GM12801 (cell line): Measurements from ENCODE around the gene PDSS2.

ENCODE experiments used
- CTCF ChIP-seq: IDR thresholded peaks from one replicate; pipeline ENCODE4 v1.5.1; 2011; ENCODE audit warnings: control low read depth; ENCODE audit not compliant: insufficient read length; ENCODE audit errors: extremely low read depth

The PDSS2 gene

GRCh38 chr6:107215334-107215733 lies 244.0 kb downstream of the PDSS2 start:
- TF ChIP-seq CTCF: no peak

DNA sequence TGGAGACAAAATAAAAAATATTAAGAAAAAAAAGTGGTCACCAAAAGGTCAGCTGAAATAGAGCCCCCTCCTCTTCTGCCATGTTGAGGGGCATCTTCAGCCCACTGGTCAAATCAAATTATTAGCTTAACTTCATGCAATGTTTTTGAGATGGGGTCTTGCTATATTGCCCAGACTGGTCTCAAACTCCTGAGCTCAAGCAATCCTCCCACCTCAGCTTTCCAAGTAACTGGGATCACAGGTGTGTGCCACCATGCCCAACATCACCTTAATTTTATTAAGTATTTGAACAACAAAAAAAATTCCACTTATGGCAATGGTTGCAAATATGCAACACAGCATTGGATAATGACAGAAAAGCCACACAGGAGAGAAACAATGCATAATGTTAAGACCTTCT lies 244.7 kb downstream of the PDSS2 start:
- no peak for TF ChIP-seq CTCF

- no peak for TF ChIP-seq CTCF
These were observed 249.7 kb downstream of the PDSS2 start for GRCh38 chr6:107209406-107210305.

DNA sequence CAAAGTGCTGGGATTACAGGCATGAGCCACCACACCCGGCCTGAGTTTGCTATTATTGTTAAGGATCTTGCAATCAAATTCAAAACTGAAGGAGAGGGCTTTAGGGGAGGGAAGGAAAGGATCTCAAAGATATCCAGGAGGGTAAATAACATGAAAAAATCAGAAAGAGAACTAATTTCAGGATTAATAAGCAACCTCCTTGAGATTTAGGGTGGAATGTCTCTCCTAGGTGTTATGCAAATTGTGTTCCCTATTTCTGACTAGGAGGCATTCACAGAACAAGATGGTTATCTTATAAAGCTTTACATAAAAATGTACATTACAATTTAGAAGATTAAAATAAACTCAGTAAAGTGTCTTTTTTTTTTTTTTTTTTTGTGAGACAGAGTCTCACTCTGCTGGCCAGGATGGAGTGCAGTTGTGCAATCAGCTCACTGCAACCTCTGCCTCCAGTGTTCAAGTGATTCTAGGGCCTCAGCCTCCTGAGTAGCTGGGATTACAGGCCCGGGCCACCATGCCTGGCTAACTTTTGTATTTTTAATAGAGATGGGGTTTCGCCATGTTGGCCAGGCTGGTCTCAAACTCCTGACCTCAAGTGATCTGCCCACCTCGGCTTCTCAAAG lies 252.0 kb downstream of the PDSS2 start:
- no peak for TF ChIP-seq CTCF

DNA sequence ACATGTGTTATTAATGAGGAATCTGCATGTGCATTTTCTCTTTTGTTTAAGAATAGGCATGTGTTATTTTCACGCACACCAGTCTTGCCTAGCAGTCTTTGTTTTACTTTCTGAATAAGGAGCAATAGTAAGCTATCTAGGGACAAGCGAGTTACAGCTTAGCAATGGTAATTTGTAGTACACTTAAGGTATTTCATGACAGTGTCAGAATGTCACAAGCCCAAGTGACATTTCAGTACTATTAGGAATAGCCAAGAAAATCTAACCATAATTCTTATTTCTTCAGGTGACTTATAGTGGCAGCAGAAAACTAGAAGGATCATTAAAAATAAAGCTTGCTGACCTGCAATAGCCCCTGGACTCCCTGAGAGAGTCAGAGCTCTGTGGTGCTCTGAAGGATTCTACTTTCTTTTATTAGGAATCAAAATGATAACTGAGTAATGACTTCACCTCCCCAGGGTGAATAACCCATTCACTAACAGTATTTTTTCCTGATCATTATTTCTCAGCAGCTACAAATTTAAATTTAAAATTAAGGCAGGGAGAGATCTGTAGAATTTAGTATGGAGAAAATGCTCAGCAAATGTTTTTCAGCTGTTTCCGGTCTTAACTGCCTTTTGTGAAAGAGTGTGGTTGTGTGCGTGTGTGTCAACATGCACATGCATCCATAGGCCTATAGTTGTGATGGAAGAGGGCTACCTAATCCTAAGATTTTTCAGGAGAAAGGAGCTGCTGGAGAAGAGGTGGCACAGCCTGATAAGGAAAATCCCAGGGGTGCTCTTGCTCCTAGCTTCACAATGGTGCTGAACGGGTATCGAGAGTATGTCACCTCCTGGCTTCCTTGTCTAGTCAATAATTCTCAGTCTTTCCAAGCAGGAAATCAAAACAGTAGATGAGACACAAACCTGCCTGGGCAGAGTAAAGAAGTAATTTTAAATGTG lies 254.0 kb downstream of the PDSS2 start:
- TF ChIP-seq CTCF: no peak

DNA sequence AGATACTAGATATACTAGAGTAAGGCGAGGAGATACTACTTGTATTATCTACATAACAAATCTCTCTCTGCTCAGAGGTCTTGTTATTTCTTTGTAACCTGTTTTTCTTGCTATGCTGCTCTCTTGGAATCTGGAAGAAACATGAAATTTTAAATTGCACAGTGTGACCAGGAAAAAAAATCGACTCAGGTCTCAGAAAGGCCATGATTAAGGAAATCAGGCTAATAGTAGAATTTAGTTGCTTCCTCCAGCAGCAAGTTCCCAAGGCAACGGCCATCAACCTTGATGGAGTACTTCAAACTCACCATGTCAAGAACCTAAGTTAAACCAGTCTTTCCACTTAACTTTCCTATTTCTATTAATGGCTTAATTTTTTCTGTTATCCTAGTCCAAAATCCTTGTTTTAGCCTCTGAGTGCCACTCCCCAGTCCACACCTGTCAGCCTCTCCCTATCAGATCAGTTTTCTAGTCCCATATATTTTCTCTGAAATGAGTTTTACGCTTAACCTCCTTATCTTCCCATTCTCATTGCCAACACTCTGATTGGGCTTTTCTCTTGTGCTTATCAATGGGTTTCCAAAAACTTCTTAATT lies 256.4 kb downstream of the PDSS2 start:
- TF ChIP-seq CTCF: no peak
